Nephron (organoid): ENCODE results near the gene ADAMTS1.

Experiments
- H3K27ac Mint-ChIP-seq, 3 experiments: 2 replicates each; pipeline ENCODE4 v1.8.0; 2020; ENCODE audit warnings: mixed read lengths in 3 of 3, mild to moderate bottlenecking in 2 of 3, moderate library complexity in 1 of 3
- H3K27me3 Mint-ChIP-seq: 2 replicates; pipeline ENCODE4 v1.8.0; 2021; ENCODE audit warnings: low read depth, mild to moderate bottlenecking, moderate library complexity, mixed read lengths
- H3K36me3 Mint-ChIP-seq: 2 replicates; pipeline ENCODE4 v1.8.0; 2020; ENCODE audit warnings: low read depth, mixed read lengths
- H3K4me1 Mint-ChIP-seq: 2 replicates; pipeline ENCODE4 v1.8.0; 2020; ENCODE audit warnings: mixed read lengths
- H3K4me3 Mint-ChIP-seq, 3 experiments: 2 replicates each; pipeline ENCODE4 v1.8.0; 2020; ENCODE audit warnings: mild to moderate bottlenecking in 3 of 3, mixed read lengths in 3 of 3, moderate library complexity in 2 of 3
- H3K9me3 Mint-ChIP-seq: 2 replicates; pipeline ENCODE4 v1.8.0; 2020; ENCODE audit warnings: mixed read lengths
- TF ChIP-seq, protein P1 (sequence below), 3 experiments: fragments of 200-600 bp; sonication (generic); IDR thresholded peaks; one replicate each; pipeline ENCODE4 v1.5.0; 2021; ENCODE audit warnings: antibody characterized with exemption in 3 of 3; ENCODE audit not compliant: unreplicated experiment in 3 of 3

ADAMTS1 gene

DNA sequence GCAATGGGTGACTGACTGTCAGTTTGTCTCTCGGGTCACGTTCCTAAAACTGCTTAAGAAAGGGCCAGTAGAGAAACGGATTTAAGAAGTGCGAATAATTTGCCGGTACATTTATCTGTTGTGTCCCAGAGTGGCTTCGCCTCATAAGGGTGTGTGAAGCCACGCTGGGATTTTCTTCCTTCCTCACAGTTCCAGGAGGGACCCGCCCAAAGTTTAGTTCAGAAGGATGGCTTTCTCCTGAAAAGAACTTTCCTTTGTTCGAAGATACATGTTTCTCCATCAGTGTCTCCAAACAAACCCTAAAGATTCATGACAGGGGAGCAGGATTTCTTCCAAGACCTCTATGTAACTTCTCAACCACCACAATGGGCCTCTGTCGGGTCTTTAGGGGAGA lies 49.8 kb downstream of the ADAMTS1 start:
- Mint-ChIP-seq H3K27me3 (no peaks in the 10 kb centered on the region), H3K4me3 (no peak overlapping the region), H3K27ac (peak overlapping the region; percentile 77 to 89 (median 86)), H3K36me3 (no peaks in the 10 kb centered on the region), H3K9me3 (peaks cover 2% of the 10 kb centered on the region), H3K4me1 (peaks cover 65% of the 10 kb centered on the region)
- TF ChIP-seq, protein P1, sequence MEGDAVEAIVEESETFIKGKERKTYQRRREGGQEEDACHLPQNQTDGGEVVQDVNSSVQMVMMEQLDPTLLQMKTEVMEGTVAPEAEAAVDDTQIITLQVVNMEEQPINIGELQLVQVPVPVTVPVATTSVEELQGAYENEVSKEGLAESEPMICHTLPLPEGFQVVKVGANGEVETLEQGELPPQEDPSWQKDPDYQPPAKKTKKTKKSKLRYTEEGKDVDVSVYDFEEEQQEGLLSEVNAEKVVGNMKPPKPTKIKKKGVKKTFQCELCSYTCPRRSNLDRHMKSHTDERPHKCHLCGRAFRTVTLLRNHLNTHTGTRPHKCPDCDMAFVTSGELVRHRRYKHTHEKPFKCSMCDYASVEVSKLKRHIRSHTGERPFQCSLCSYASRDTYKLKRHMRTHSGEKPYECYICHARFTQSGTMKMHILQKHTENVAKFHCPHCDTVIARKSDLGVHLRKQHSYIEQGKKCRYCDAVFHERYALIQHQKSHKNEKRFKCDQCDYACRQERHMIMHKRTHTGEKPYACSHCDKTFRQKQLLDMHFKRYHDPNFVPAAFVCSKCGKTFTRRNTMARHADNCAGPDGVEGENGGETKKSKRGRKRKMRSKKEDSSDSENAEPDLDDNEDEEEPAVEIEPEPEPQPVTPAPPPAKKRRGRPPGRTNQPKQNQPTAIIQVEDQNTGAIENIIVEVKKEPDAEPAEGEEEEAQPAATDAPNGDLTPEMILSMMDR (IDR thresholded peaks at IDR 0.05; ENCODE audit: unreplicated experiment in 3 of 3) = no peak

DNA sequence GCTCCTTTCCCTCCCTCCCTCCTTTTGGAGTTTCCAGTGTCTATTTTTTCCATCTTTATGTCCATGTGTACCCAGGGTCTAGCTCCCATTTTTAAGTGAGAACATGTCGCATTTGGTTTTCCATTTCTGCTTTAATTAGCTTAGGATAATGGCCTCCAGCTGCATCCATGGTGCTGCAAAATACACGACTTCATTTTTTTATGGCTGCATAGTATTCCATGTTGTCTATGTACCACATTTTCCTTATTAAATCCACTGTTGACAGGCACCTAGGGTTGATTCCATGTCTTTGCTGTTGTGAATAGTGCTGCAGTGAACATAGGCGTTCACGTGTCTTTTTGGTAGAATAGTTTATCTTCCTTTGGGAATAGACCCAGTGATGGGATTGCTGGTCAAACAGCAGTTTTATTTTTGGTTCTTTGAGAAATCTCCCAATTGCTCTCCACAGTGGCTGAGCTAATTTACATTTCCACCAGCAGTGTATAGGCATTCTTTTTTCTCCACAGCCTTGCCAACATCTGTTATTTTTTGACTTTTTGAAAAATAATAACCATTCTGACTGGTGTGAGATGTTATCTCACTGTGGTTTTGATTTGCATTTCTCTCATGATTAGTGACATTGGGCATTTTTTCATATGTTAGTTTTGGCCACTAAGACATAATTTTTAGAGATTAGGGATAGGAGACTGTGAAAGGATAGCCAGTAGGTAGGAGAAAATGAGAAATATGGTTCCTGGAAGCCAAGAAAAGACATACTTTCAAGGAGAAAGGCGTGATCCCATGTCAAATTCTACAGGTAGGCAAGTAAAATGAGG lies 50.4 kb downstream of the ADAMTS1 start:
- no peaks in the 10 kb centered on the region for H3K27me3 Mint-ChIP-seq
- no peaks in the 10 kb centered on the region for H3K36me3 Mint-ChIP-seq
- TF ChIP-seq, protein P1 (IDR thresholded peaks at IDR 0.05; ENCODE audit: unreplicated experiment in 3 of 3) = no peak
- H3K9me3 Mint-ChIP-seq = no peaks in the 10 kb centered on the region
- peaks cover 62% of the 10 kb centered on the region for H3K4me1 Mint-ChIP-seq
- no peak overlapping the region for H3K4me3 Mint-ChIP-seq
- H3K27ac Mint-ChIP-seq = peak overlapping the region; percentile 77 to 89 (median 86)

DNA sequence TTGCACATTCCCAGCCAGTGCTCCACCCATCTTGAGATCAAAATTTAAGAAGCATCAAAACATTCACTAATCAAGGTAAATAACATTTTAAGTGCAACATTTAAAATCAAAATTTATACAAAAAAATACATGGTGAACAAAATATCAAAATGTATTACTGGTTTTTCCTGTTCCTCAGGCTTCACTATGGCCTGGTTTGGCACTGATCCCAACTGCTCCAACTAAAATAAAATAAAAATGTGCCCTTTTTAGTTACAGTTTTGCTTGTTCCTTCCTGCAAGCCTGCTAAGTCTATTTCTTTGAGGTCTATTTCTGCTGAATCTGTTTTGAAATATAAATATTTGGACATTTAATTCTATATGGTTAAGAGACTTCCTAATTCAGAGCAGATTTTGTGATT lies 54.9 kb downstream of the ADAMTS1 start:
- TF ChIP-seq, protein P1 (IDR thresholded peaks at IDR 0.05; ENCODE audit: unreplicated experiment in 3 of 3) = no peak
- Mint-ChIP-seq H3K27ac (peak overlapping the region; percentile 10 to 49 (median 40)), H3K27me3 (no peaks in the 10 kb centered on the region), H3K4me1 (peaks cover 32% of the 10 kb centered on the region), H3K4me3 (no peak overlapping the region), H3K9me3 (no peaks in the 10 kb centered on the region), H3K36me3 (no peaks in the 10 kb centered on the region)

DNA sequence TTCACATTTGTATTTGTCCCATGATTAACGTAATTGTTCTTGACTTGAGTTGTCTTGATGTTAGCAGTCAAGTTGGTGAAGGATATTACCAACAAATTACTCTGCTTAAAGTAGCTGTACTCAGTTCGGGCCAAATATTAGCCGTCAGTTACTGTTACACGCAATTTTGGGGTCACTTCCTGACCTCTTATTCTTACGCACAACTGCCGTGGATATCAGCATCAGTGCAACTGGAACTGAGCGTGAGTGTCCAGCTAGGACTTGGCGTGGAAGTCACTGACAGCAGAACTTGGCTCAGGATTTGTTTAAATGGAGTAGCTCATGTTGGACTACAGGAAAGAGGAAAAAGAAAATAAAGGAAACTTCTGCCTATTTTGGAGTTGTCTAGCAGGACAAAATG lies 56.4 kb downstream of the ADAMTS1 start:
- Mint-ChIP-seq H3K36me3 (no peaks in the 10 kb centered on the region), H3K27me3 (no peaks in the 10 kb centered on the region), H3K4me3 (no peak overlapping the region), H3K4me1 (peaks cover 39% of the 10 kb centered on the region), H3K9me3 (no peaks in the 10 kb centered on the region), H3K27ac (peak overlapping the region in 2 of 3 experiments; percentile 51 to 62)
- TF ChIP-seq, protein P1 (IDR thresholded peaks at IDR 0.05; ENCODE audit: unreplicated experiment in 3 of 3) = no peak
